Upper lobe of left lung (tissue), 4 donors: Measurements from ENCODE around the gene PPM1H.

Experiments
- CTCF ChIP-seq, 6 experiments: fragments of 450-650 bp in 4 of 6; fragments of 200-600 bp in 2 of 6; sonication (generic) in 2 of 6; IDR thresholded peaks; one replicate each; pipeline ENCODE4 v1.5.1; 2016 to 2019; ENCODE audit warnings: antibody characterized with exemption in 6 of 6
- EP300 ChIP-seq, 4 donors: sonication (generic); formaldehyde crosslinking; IDR thresholded peaks; one replicate each; pipeline ENCODE4 v1.5.1; 2017; ENCODE audit warnings: antibody characterized with exemption in 4 of 4, control low read depth in 2 of 4
- POLR2A ChIP-seq, 4 donors: fragments of 450-650 bp; IDR thresholded peaks; one replicate each; pipeline ENCODE4 v1.5.1; 2016 to 2017; ENCODE audit warnings: antibody characterized with exemption in 4 of 4, mild to moderate bottlenecking in 2 of 4

- TF ChIP-seq CTCF (IDR thresholded peaks at IDR 0.05) (no peak), POLR2A (IDR thresholded peaks at IDR 0.05) (no peak), EP300 (IDR thresholded peaks at IDR 0.05) (no peak)
These were observed 43.8 kb upstream of the PPM1H start for GRCh38 chr12:62978768-62979167.
